Hematopoietic multipotent progenitor cell (in vitro differentiated cells): Measurements from ENCODE around the gene RPTN. TPM values are rescaled to one million over a fixed set of nuclear protein-coding genes. Genes with fewer than 3 reads are reported as not detected.

Source experiments
- DNase-seq, 3 donors: peaks; one replicate each; pipeline ENCODE4 v3.0.0-alpha.2; 2011 to 2015; ENCODE audit warnings: low read depth in 2 of 3, low spot score in 2 of 3
- total RNA-seq: library from RNA; depleted of rRNA; stranded (reverse); fragments of >200 nt; gene quantifications from one replicate; pipeline ENCODE4 v1.2.3, GENCODE V29; 2012

The RPTN gene
- total RNA-seq: not detected

GRCh38 chr1:152159144-152159543 is at the start of gene RPTN:
Gene RPTN, minus strand, starts transcription at chr1:152159228. Its CDS starts 1,339 bp downstream, at chr1:152157889.
- DNase-seq: no peak

- no peak for DNase-seq
These were observed 40.0 kb upstream of the RPTN start for GRCh38 chr1:152198982-152199381.

- no peak for DNase-seq
These were observed 38.4 kb upstream of the RPTN start for GRCh38 chr1:152197361-152197941.

- DNase-seq: no peak
These were observed 32.7 kb upstream of the RPTN start for GRCh38 chr1:152191711-152192110.

- DNase-seq: no peak
These were observed 32.2 kb upstream of the RPTN start for GRCh38 chr1:152191260-152191659.

GRCh38 chr1:152190589-152190988 is 31.6 kb upstream of the RPTN start:
- no peak for DNase-seq

GRCh38 chr1:152189657-152190442 is 30.8 kb upstream of the RPTN start:
- DNase-seq: peak in 2 of 3 donors; percentile 62 to 83

GRCh38 chr1:152188673-152189591 is 29.9 kb upstream of the RPTN start:
- peak; percentile 61 to 81 (median 73) for DNase-seq

- DNase-seq: no peak
These were observed 27.7 kb upstream of the RPTN start for GRCh38 chr1:152186556-152187285.

GRCh38 chr1:152185544-152186391 is 26.7 kb upstream of the RPTN start:
- DNase-seq: peak in 2 of 3 donors; percentile 36 to 62

- DNase-seq: no peak
These were observed 23.9 kb upstream of the RPTN start for GRCh38 chr1:152182944-152183361.

GRCh38 chr1:152182431-152182830 is 23.4 kb upstream of the RPTN start:
- DNase-seq: peak in 1 of 3 donors; percentile 48

GRCh38 chr1:152179566-152179965 is 20.5 kb upstream of the RPTN start:
- DNase-seq: no peak

- peak in 1 of 3 donors; percentile 11 for DNase-seq
These were observed 11.4 kb upstream of the RPTN start for GRCh38 chr1:152170287-152170905.

- DNase-seq: no peak
These were observed 10.5 kb upstream of the RPTN start for GRCh38 chr1:152169366-152170025.

GRCh38 chr1:152168535-152168868 is 9.5 kb upstream of the RPTN start:
- DNase-seq: no peak

GRCh38 chr1:152167835-152168534 is 9.0 kb upstream of the RPTN start:
- peak in 2 of 3 donors; percentile 63 to 83 for DNase-seq

GRCh38 chr1:152166966-152167365 is 7.9 kb upstream of the RPTN start:
- no peak for DNase-seq
